A673 (cell line): Measurements from ENCODE around the gene TMCC1.

ENCODE experiments used
- CTCF ChIP-seq: fragments of 300-800, 200-600 bp; sonication (generic); conservative IDR thresholded peaks from 2 replicates; pipeline ENCODE4 v1.5.1; 2017; ENCODE audit warnings: low read depth, mild to moderate bottlenecking, antibody characterized with exemption, low read length, moderate library complexity, mixed read lengths
- EZH2 ChIP-seq: fragments of 200-600 bp; sonication (generic); IDR thresholded peaks from 2 replicates; pipeline ENCODE4 v1.6.1; 2017; ENCODE audit warnings: borderline replicate concordance, low read depth, mild to moderate bottlenecking, mixed read lengths, antibody characterized with exemption, low read length; ENCODE audit not compliant: poor library complexity, severe bottlenecking

DNA sequence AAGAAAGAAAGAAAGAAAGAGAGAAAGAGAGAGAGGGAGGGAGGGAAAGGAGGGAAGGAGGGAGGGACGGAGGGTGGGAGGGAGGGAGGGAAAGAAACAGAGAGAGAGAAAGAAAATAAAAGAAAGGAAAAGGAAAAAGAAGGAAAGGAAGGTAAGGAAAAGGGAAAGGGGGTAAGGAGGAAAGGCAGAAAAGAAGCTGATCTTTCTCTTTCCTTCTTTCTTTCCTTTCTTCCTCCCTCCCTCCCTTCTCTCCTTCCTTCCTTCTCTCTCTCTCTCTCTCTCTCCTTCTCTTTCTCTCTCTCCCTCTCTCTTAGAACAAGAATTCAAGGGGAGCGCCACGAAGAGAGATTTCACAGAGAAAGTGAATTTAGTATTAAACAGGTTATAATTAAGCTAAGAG is 25.8 kb upstream of the TMCC1 start:
- TF ChIP-seq CTCF = no peak
- TF ChIP-seq EZH2 = no peak
